T-helper 22 cell (primary cell): Measurements from ENCODE around the gene STT3B.

Experiments
- DNase-seq: peaks from one replicate; pipeline ENCODE4 v3.0.0-alpha.2; 2020; ENCODE audit warnings: low read depth

STT3B gene

DNA sequence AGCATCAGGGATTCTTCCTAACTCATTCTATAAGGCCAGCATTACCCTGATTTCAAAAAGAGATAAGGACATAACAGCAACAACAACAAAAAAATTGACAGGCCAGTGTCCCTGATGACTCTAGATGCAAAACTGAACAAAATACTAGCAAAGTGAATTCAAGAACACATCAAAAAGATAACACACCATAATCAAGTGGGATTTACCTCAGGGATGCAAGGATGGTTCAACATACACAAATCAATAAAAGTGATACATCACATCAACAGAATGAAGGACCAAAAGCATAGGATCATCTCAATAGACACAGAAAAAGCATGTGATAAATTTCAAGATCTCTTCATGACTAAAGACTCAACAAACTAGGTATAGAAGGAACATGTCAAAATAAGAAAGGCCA, 119.6 kb downstream of the STT3B start:
- no peak for DNase-seq

DNA sequence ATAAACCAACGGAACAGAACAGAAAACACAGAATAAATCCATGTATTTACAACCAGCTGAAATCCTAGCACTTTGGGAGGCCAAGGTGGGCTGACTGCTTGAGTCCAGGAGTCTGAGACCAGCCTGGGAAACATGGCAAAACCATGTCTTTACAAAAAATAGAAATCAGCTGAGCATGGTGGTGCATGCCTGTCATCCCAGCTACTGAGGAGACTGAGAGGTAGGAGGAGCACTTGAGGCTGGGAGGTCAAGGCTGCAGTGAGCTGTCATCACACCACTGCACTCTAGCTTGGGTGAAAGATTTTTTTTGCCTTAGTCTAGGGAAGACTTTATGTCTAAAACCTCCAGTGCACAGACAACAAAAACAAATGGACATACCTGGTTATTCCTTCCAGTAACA, 120.7 kb downstream of the STT3B start:
- DNase-seq = no peak

GRCh38 chr3:31654998-31655397, 122.3 kb downstream of the STT3B start:
- DNase-seq = no peak

DNA sequence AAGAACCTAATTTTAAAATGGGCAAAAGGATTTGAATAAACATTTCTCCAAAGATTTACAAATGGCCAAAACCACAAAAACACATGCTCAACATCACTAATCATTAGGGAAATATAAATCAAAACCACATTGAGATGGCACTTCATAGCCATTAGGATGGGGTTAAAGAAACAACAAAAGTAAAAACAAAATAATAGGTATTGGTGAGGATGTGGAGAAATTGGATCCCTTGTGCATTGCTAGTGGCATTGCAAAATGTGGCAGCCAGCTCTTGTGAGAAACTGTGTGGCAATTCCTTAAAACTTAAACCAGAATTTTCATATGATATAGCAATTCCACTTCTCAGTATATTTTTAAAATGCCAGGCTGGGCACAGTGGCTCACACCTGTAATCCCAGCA, 126.5 kb downstream of the STT3B start:
- no peak for DNase-seq

DNA sequence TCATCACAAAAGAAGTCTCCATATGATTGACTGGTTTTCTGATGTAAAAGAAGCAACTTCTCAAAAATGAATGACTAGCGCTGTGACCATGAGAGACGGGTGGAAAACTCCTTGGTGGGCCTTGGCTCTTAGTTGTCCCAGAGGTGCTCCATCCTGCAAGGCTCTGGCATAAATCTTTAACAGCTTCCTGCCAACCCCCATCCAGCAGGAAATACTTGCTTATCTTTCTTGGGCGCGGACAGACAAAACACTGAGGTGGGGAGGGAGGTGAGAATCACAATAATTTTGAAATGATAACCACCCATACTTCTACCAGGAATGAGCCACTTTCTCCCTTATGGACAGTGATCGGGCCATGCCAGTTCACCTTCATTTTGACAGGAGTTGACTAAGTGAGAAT, 128.6 kb downstream of the STT3B start:
- no peak for DNase-seq

GRCh38 chr3:31661993-31662670, 129.4 kb downstream of the STT3B start:
- DNase-seq = no peak

DNA sequence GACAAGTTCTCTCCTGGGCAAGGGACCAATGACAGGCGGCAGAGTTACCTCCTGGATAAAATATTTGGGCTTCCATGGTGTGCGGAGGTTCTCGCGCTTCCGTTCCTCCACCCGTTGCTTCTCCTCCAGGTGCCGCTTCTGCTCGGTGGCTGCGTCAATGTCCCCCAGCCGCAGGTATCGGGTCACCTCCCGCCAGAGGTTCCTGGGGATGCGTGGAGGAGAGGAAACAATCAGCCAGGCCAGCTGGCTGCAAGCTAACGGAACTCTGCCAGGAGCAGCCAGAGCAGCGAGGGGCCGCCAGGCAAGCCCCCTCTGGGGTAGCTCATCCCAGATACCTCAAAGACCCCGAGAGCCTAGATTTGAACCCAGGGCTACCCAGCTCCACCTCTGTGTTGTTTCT, 131.3 kb downstream of the STT3B start:
- DNase-seq = no peak

DNA sequence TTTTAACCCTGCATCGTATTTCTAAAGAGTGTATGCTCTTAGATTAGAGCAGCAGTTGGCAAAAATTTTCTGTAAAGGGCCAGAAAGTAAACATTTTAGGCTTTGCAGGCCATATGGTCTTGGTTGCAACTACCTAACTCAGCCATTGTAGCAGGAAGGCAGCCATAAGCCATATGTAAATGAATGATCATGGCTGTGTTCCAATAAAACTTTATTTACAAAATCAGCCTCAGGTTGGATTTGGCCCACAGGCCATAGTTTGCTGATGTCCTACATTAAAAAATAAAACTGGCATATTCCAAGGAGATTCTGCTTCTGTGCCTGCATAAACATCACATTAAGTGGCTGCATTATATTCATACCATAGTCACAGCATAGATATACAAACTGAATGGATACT, 134.9 kb downstream of the STT3B start:
- DNase-seq = no peak

GRCh38 chr3:31668242-31668641, 135.5 kb downstream of the STT3B start:
- no peak for DNase-seq

DNA sequence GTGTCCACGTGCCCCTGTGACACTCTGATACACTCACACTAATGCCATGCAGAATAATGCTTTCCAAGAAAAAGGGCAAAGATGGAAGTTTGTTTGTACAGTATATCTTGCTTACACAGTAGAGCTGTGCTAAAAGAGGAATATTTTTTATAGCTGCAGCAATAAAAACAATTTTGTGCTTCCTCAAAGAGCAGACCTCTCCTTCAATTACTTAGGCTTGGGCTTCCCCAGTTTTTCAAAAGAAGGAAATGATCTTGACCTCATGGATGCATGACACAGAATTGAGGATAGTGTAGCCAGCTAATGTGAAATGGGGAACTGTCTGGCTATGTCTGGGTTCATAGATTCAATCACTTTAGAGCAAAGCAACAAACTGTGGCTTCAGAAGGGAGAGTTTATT, 137.4 kb downstream of the STT3B start:
- no peak for DNase-seq

DNA sequence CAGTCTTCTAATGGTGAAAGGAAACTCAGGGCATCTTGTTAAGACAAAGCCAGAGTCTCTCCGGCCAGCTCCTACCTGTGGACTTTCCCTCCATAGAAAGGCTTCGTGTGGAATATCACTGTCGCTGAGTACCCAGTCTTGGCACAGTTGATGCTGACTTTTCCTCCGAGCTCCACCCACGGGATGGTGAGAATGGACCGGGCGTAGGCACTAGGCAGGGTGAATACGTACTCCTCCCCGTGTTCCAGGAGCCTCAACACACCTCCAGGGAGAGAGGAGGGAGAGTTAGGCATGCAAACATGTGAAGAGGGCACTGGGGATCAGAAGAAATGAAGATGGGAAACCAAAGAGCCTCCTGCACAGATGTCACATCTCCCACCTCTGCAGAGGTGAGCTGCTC, 138.0 kb downstream of the STT3B start:
- no peak for DNase-seq

DNA sequence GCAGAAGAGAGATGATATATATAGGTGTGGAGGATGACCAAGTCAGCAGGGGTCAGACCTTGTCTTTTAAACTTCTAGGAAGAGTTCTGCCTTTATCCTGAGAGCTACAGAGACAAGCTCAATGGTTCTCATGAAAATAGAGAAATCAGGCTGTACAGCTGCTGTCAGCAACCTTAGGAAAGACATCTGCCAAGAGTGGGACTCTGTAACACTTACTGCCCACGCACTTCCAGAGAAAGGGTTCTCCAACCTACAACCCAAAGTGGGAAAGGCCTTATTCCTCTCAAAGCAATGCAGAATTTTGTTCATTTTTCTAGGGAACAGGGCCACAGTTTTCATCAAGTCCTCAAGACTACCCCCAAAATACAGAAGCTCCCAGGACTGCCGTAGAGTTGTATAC, 138.7 kb downstream of the STT3B start:
- DNase-seq = no peak

DNA sequence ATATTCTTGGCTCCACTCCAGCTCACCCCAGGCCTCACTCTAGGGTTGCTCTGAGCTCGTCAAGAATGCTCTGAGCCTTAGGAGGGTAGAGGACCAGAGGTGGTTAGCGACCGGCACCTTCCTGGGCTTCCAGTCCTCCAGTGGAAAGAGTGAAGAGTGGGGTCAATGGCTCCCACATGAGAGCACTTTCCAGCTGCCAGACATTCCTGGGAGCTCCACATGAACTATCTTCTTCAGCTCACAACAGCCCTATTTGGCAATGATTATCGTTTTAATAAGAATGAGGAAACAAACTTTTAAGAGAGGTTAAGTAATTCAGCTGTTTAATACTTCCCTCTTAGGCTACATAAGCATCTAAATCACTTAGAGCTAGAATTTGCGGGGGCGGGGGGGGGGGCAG, 139.3 kb downstream of the STT3B start:
- no peak for DNase-seq

GRCh38 chr3:31673950-31674349, 141.2 kb downstream of the STT3B start:
- no peak for DNase-seq

GRCh38 chr3:31676556-31676955, 143.8 kb downstream of the STT3B start:
- DNase-seq = no peak

DNA sequence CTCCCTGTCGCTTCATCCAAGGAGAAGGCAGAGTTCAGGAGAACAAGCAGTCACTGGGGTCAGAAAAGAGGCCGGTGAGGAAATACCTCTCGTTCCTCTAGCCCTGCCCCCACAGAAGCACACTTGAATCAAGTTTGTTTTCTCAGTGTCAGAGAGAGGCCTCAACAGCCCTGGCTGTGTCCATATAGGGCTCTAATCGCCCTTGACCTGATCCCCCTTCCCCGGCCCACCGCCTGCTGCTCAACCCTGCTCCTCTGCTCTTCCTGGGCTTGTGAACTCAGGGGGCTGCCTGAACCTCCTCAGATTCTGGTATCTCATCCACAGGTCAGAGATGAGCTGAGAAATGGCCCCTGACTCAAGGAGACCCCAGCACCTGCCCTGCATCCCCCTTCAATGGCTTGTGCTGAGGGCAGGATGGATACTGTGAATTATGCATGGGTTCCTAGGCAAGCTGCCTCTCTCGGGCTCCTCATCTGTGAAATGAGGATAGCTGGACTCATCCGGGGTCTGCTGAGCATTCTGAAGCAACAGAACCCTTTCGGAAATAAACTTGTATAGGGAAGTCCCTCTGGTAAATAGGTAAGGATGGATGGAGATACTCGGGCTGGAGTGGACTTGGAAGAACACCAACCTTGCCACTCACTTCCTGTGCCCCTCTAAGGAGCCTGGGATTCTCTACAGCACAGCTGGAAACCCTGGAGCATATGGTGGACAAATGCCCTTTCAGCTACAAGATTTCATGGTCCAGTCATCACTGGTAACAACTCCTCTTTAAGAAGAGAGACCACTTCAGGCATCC, 147.5 kb downstream of the STT3B start:
- no peak for DNase-seq
